Choroid plexus epithelial cell (primary cell): ENCODE data around the gene SAMHD1.

ENCODE experiments used
- DNase-seq: peaks from one replicate; pipeline ENCODE4 v3.0.0-alpha.2; 2010; ENCODE audit warnings: low read depth
- H3K4me3 ChIP-seq: 2 replicates; pipeline ENCODE4 v1.5.1; 2011; ENCODE audit warnings: low read depth, mild to moderate bottlenecking, control low read depth, low read length, moderate library complexity
- CTCF ChIP-seq: conservative IDR thresholded peaks from 2 replicates; pipeline ENCODE4 v1.5.1; 2011; ENCODE audit warnings: low read depth, mild to moderate bottlenecking, control low read depth, inconsistent platforms, low read length, moderate library complexity

The SAMHD1 gene

GRCh38 chr20:36924167-36925045, 27.1 kb downstream of the SAMHD1 start:
- H3K4me3 ChIP-seq = no peak overlapping the region
- TF ChIP-seq CTCF = no peak
- no peak for DNase-seq

GRCh38 chr20:36920334-36920730, 31.2 kb downstream of the SAMHD1 start:
- no peak for TF ChIP-seq CTCF
- no peak for DNase-seq
- H3K4me3 ChIP-seq = no peak overlapping the region

- H3K4me3 ChIP-seq = no peak overlapping the region
- peak; percentile 84 for DNase-seq
- TF ChIP-seq CTCF = peak; percentile 82
These were observed 31.7 kb downstream of the SAMHD1 start for GRCh38 chr20:36919715-36920333.

GRCh38 chr20:36917943-36918342, 33.6 kb downstream of the SAMHD1 start:
- TF ChIP-seq CTCF = no peak
- no peak overlapping the region for H3K4me3 ChIP-seq
- no peak for DNase-seq

- no peak for TF ChIP-seq CTCF
- no peak for DNase-seq
- no peak overlapping the region for H3K4me3 ChIP-seq
These were observed 34.3 kb downstream of the SAMHD1 start for GRCh38 chr20:36917240-36917639.

GRCh38 chr20:36916199-36916598, 35.3 kb downstream of the SAMHD1 start:
- no peak for TF ChIP-seq CTCF
- DNase-seq = no peak
- no peak overlapping the region for H3K4me3 ChIP-seq
